NCI-H524 treated with DMSO at 0.1 percent for 48 hours (cell line): ENCODE results near the gene C1QTNF5.

ENCODE experiments used
- DNase-seq: peaks from one replicate; lab custom pipeline; 2025; lab: John Stamatoyannopoulos, UW

Gene C1QTNF5

GRCh38 chr11:119318240-119319135 lies 22.2 kb downstream of the C1QTNF5 start:
- DNase-seq = no peak

GRCh38 chr11:119317592-119318239 lies 23.0 kb downstream of the C1QTNF5 start:
- no peak for DNase-seq

- DNase-seq = no peak
These were observed 23.7 kb downstream of the C1QTNF5 start, which contains the start of gene MCAM for GRCh38 chr11:119316729-119317591. TSS of gene MCAM (minus strand) at chr11:119317130. CDS start at chr11:119317101, 29 bp downstream.

- DNase-seq = no peak
These were observed 24.5 kb downstream of the C1QTNF5 start for GRCh38 chr11:119316016-119316728.

- no peak for DNase-seq
These were observed 25.3 kb downstream of the C1QTNF5 start for GRCh38 chr11:119315131-119316015.

GRCh38 chr11:119314726-119315125 lies 26.0 kb downstream of the C1QTNF5 start:
- no peak for DNase-seq

GRCh38 chr11:119310682-119311052 lies 30.0 kb downstream of the C1QTNF5 start:
- DNase-seq = no peak

- no peak for DNase-seq
These were observed 30.6 kb downstream of the C1QTNF5 start for GRCh38 chr11:119309953-119310681.

GRCh38 chr11:119309411-119309810 lies 31.3 kb downstream of the C1QTNF5 start:
- no peak for DNase-seq

- DNase-seq = no peak
These were observed 32.7 kb downstream of the C1QTNF5 start for GRCh38 chr11:119307974-119308373.

GRCh38 chr11:119307219-119307618 lies 33.5 kb downstream of the C1QTNF5 start:
- no peak for DNase-seq

- no peak for DNase-seq
These were observed 34.3 kb downstream of the C1QTNF5 start for GRCh38 chr11:119306373-119306890.

- DNase-seq = no peak
These were observed 34.9 kb downstream of the C1QTNF5 start for GRCh38 chr11:119305556-119306372.

GRCh38 chr11:119303227-119303718 lies 37.4 kb downstream of the C1QTNF5 start:
- no peak for DNase-seq

- no peak for DNase-seq
These were observed 40.3 kb downstream of the C1QTNF5 start for GRCh38 chr11:119300198-119300964.

GRCh38 chr11:119299416-119299815 lies 41.3 kb downstream of the C1QTNF5 start:
- DNase-seq = no peak

GRCh38 chr11:119298726-119299125 lies 42.0 kb downstream of the C1QTNF5 start:
- no peak for DNase-seq

- DNase-seq = no peak
These were observed 42.7 kb downstream of the C1QTNF5 start for GRCh38 chr11:119297938-119298337.
